ENCODE results near the gene SPIRE1.

GRCh38 chr18:12485479-12486105 lies 172.3 kb downstream of the SPIRE1 start:
- TF ChIP-seq CTCF (IDR thresholded peaks at IDR 0.05) = no peak
- no peak for TF ChIP-seq POLR2A (IDR thresholded peaks at IDR 0.05)
- no peak for TF ChIP-seq POLR2AphosphoS5 (IDR thresholded peaks at IDR 0.05)

Data from stomach (tissue), 4 donors.